ENCODE results near the gene EVC. TPM values are rescaled to one million over a fixed set of nuclear protein-coding genes. Genes with fewer than 3 reads are reported as not detected.

Gene EVC
- total RNA-seq, 1 experiment from 2014 or later = 17.3 TPM

GRCh38 chr4:5789141-5789540 is 78.1 kb downstream of the EVC start:
- POLR2A ChIA-PET (ENCODE audit: low non-redundant PET) = no interaction called here
- Histone ChIP-seq H3K9me3 (ENCODE audit: low read depth, low read length, poor library complexity, severe bottlenecking) (no peaks in the 10 kb centered on the region), H3K27me3 (replicated peaks; ENCODE audit: insufficient read depth, low read depth, low read length, poor library complexity) (no peaks in the 10 kb centered on the region), H3K4me3 (ENCODE audit: low read depth, low read length, poor library complexity, severe bottlenecking) (no peak overlapping the region), H3K4me1 (ENCODE audit: insufficient read depth, low read length, poor library complexity, severe bottlenecking) (no peaks in the 10 kb centered on the region), H3K27ac (ENCODE audit: low read depth, low read length, poor library complexity, severe bottlenecking) (no peak overlapping the region), H3K36me3 (ENCODE audit: insufficient read depth, low read length, poor library complexity, severe bottlenecking) (peaks cover 6% of the 10 kb centered on the region)
- intact Hi-C loops (cut with micrococcal nuclease; ENCODE audit: unreplicated experiment) = no loop called here
- no peak for DNase-seq (ENCODE audit: low spot score)
- TF ChIP-seq EZH2 (IDR thresholded peaks at IDR 0.05; ENCODE audit: borderline replicate concordance, low read depth, low read length, poor library complexity, severe bottlenecking) (no peak), CTCF (conservative IDR thresholded peaks at IDR 0.05; ENCODE audit: low read depth, low read length) (no peak)
- CTCF ChIA-PET = no interaction called here
- BruUV-seq (replicated peaks) = no TSS peak

- Histone ChIP-seq H3K27me3 (replicated peaks; ENCODE audit: insufficient read depth, low read depth, low read length, poor library complexity) (no peaks in the 10 kb centered on the region), H3K36me3 (ENCODE audit: insufficient read depth, low read length, poor library complexity, severe bottlenecking) (peaks cover under 1% of the 10 kb centered on the region), H3K4me3 (ENCODE audit: low read depth, low read length, poor library complexity, severe bottlenecking) (no peak overlapping the region), H3K4me1 (ENCODE audit: insufficient read depth, low read length, poor library complexity, severe bottlenecking) (no peaks in the 10 kb centered on the region), H3K9me3 (ENCODE audit: low read depth, low read length, poor library complexity, severe bottlenecking) (no peaks in the 10 kb centered on the region), H3K27ac (ENCODE audit: low read depth, low read length, poor library complexity, severe bottlenecking) (no peak overlapping the region)
- BruUV-seq (replicated peaks) = no TSS peak
- TF ChIP-seq CTCF (conservative IDR thresholded peaks at IDR 0.05; ENCODE audit: low read depth, low read length) = no peak
- DNase-seq (ENCODE audit: low spot score) = no peak
- CTCF ChIA-PET = interaction anchor here (0.6 kb wide), 2 partner anchors 744 to 889 kb away, joined by 7 to 8 read pairs; no protein-coding TSS in a partner anchor
- intact Hi-C loops (cut with micrococcal nuclease; ENCODE audit: unreplicated experiment) = loop anchor here (2.0 to 5.0 kb wide), 4 partner anchors 328 to 796 kb away; partner anchors contain the start of gene STK32B
- POLR2A ChIA-PET (ENCODE audit: low non-redundant PET) = no interaction called here
These were observed 79.5 kb downstream of the EVC start for GRCh38 chr4:5790546-5790857.

GRCh38 chr4:5791654-5792053 is 80.7 kb downstream of the EVC start:
- ChIA-PET POLR2A (ENCODE audit: low non-redundant PET) (no interaction called here), CTCF (no interaction called here)
- Histone ChIP-seq H3K9me3 (ENCODE audit: low read depth, low read length, poor library complexity, severe bottlenecking) (no peaks in the 10 kb centered on the region), H3K27me3 (replicated peaks; ENCODE audit: insufficient read depth, low read depth, low read length, poor library complexity) (no peaks in the 10 kb centered on the region), H3K27ac (ENCODE audit: low read depth, low read length, poor library complexity, severe bottlenecking) (no peak overlapping the region), H3K4me3 (ENCODE audit: low read depth, low read length, poor library complexity, severe bottlenecking) (no peak overlapping the region), H3K4me1 (ENCODE audit: insufficient read depth, low read length, poor library complexity, severe bottlenecking) (no peaks in the 10 kb centered on the region), H3K36me3 (ENCODE audit: insufficient read depth, low read length, poor library complexity, severe bottlenecking) (peaks cover 8% of the 10 kb centered on the region)
- intact Hi-C loops (cut with micrococcal nuclease; ENCODE audit: unreplicated experiment) = loop anchor here (2.0 to 5.0 kb wide), 4 partner anchors 329 to 797 kb away; partner anchors contain the start of gene STK32B
- no peak for TF ChIP-seq EZH2 (IDR thresholded peaks at IDR 0.05; ENCODE audit: borderline replicate concordance, low read depth, low read length, poor library complexity, severe bottlenecking)
- DNase-seq (ENCODE audit: low spot score) = no peak
- BruUV-seq (replicated peaks) = no TSS peak

- ChIA-PET POLR2A (ENCODE audit: low non-redundant PET) (no interaction called here), CTCF (no interaction called here)
- H3K9me3 ChIP-seq (ENCODE audit: low read depth, low read length, poor library complexity, severe bottlenecking) = no peaks in the 10 kb centered on the region
- no peak overlapping the region for H3K4me3 ChIP-seq (ENCODE audit: low read depth, low read length, poor library complexity, severe bottlenecking)
- no TSS peak for BruUV-seq (replicated peaks)
- no peaks in the 10 kb centered on the region for H3K4me1 ChIP-seq (ENCODE audit: insufficient read depth, low read length, poor library complexity, severe bottlenecking)
- no peak for TF ChIP-seq CTCF (conservative IDR thresholded peaks at IDR 0.05; ENCODE audit: low read depth, low read length)
- no peak for TF ChIP-seq EZH2 (IDR thresholded peaks at IDR 0.05; ENCODE audit: borderline replicate concordance, low read depth, low read length, poor library complexity, severe bottlenecking)
- no peak overlapping the region for H3K27ac ChIP-seq (ENCODE audit: low read depth, low read length, poor library complexity, severe bottlenecking)
- intact Hi-C loops (cut with micrococcal nuclease; ENCODE audit: unreplicated experiment) = loop anchor here (5.0 kb wide), 2 partner anchors 331 to 396 kb away; no protein-coding TSS in a partner anchor
- H3K36me3 ChIP-seq (ENCODE audit: insufficient read depth, low read length, poor library complexity, severe bottlenecking) = peaks cover 8% of the 10 kb centered on the region
- DNase-seq (ENCODE audit: low spot score) = no peak
- no peaks in the 10 kb centered on the region for H3K27me3 ChIP-seq (replicated peaks; ENCODE audit: insufficient read depth, low read depth, low read length, poor library complexity)
These were observed 82.5 kb downstream of the EVC start for GRCh38 chr4:5793514-5793913.
